Activated CD8-positive, alpha-beta memory T cell treated with anti-CD3 and anti-CD28 coated beads for 24 hours (primary cell): ENCODE measurements around the gene SENP8.

Experiments used
- DNase-seq: peaks from one replicate; pipeline ENCODE4 v3.0.0-alpha.2; 2020

SENP8 gene

GRCh38 chr15:72176159-72176558, 58.0 kb downstream of the SENP8 start:
- DNase-seq: no peak

- no peak for DNase-seq
Observed at GRCh38 chr15:72176743-72177142, 58.5 kb downstream of the SENP8 start.

DNA sequence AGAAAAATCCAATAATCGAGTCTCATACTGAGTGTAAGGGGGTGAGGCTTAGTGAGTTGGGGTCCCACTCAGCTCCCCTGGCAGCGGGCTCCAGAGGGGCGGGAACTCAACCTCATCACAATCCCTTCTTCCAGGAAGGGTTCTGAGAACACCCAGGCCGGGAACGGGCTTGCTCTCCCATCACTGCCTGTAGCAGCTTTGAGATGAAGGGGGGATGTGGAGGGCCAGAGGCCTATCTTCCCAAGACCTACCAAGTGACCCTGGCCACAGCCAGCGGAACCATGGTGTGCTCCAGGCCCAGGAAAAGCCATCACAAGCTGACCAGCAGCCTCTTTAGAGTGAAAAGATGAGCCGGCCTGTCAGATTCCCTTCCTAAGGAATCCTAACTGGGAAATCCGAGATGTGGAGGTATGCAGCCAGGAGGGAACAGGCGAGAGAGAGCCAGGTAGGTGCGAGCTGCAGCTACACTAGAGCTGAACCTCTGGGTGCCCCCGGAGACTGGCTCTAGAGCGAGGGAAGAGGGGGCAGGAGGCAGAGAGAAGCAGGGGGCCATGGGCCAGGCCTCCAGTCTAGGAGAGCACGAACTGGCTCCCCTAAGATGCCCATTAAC, 60.9 kb downstream of the SENP8 start:
- no peak for DNase-seq

- no peak for DNase-seq
Observed at GRCh38 chr15:72179950-72180581, 61.9 kb downstream of the SENP8 start.

DNA sequence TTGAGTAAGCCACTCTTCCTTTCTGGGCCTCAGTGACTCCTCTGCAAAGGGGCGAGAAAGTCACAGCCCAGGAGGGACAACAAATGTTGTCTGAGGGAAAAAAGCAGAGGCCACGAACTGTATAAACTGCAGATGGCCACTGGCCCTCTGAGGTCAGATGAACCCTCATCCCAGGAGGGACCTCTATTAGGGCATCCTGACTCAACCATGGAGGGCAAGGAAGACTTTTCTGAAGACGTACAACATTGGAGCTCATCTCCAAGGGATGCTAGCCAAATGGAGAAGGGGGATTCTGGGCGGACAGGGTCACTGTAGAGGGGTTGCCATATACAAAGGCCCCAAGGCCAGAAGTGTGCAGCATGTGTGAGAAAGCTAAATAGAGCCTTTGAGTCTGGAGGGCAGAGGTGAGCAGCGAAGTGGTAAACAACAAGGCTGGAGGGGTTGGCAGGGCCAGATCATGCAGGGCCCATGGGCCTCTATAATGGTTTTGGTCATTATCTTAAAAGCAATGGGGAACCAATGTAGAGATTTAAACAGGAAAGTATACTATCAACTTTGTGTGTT, 62.6 kb downstream of the SENP8 start:
- DNase-seq: no peak

GRCh38 chr15:72182244-72182643, 64.0 kb downstream of the SENP8 start:
- DNase-seq: no peak

- no peak for DNase-seq
Observed at GRCh38 chr15:72182673-72183072, 64.5 kb downstream of the SENP8 start.

GRCh38 chr15:72183781-72184164, 65.6 kb downstream of the SENP8 start:
- DNase-seq: no peak

DNA sequence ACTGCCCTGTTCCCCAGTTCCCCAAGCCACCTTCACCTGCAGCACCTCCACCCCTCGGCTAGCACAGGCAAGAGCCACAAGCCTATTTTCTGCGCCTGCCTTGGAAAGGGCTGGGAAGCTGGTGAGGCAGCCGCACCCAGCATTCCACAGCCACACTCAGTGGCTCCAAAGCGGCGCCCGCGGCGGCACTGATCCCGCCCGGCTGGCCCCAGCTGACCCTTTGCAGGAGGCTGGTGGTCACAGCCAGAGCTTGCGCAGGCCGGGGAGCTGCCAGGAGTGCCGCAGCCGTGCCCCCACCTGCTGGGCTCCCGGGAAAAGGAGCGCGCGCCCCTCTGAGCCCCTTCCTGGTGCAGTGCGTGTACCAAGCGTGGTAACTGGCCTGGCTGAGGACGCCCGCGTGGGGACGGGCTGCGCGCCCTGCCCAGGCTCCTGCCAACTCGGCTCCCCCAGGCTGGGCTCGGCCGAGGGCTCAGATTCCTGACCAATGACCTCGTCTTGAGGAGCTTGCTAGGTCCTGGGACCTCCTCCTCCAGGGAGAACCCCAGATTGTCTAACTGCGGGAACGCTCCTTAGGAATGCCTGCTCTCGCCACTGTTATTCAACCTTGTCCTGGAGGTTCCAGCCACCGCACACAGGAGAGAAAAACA, 66.1 kb downstream of the SENP8 start:
- DNase-seq: no peak

DNA sequence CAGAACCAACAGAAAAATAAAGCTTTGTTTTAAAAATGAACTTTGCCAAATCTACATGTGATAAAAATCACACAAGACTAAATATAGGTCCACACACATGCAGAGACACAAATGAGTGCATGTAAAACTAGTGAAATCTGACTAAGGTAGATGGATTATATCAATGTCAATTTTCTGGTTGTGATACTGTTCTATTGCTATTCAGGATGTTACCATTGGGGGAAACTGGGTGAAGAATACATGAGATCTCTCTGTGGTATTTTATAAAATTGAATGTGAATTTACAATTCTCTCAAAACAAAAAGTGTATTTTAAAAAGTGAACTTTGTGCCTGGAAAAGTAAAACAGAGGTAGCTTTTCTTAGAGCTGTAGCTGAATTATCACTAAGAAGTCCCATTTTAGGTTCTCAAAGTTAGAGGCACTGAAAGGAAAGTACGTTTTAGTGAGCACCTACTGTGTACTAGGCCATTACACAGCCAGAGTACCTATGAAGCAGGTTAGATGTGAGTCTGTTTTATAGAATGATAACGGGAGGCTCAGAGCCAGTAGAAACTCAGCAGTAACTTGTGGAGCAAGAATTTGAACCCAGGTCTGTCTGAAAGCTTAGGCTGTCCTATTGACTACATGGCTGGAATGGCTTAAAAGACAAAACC, 71.2 kb downstream of the SENP8 start:
- DNase-seq: no peak

- DNase-seq: no peak
Observed at GRCh38 chr15:72192416-72192815, 74.2 kb downstream of the SENP8 start.
